HK-2 (cell line): ENCODE data around the gene CCNY.
"Not testable (repeated sequence)": the region's sequence is repeated elsewhere in the genome, so short reads cannot be mapped to it uniquely, and the experiment has no call there.

Experiments used
- DNase-seq: peaks from one replicate; pipeline ENCODE4 v3.0.0-alpha.2; 2018; ENCODE audit not compliant: unreplicated experiment

The CCNY gene

DNA sequence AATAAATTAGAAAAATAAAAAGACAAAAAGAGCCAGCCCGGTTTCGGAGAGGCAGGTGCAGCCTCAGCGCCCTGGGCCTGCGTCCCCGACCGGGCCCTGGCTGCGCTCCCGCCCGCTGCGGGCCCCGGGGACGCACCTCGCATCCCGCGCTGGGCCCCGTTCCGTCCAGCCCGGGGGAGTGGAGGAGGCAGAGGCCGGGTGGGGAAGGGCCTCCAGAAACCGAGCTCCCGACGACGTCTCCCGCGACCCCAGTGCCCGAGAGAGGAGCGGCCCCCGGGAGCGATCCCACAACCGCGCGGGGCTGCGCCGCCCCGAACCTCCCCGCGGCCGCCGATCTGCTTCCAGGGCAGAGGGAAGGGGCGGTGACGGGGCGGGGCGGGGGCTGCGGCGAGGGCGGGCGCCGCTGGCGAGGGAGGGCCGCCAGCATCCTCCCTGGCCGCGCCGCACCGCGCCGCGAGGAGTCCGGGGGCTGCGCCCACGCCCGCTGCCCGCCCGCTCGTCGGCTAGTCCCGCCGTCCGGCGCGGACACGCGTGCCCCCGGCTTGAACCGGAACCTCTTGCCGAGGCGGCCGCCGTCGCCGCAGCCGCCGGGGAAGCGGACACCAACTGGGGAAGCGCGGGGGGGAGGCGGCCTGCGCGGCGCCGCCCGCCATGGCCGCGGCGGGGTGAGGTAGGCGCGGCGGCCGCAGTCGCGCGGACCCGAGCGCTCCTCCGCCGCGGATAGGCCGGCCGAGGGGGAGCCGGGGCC, at the start of gene CCNY:
CCNY (plus strand) TSS at position 426 of the 748 bp plus-strand sequence. CDS start 545 bp downstream, outside the sequence.
- peak; percentile 67 for DNase-seq

- no peak for DNase-seq
Measured at GRCh38 chr10:35289198-35289597, 47.1 kb upstream of the CCNY start.

DNA sequence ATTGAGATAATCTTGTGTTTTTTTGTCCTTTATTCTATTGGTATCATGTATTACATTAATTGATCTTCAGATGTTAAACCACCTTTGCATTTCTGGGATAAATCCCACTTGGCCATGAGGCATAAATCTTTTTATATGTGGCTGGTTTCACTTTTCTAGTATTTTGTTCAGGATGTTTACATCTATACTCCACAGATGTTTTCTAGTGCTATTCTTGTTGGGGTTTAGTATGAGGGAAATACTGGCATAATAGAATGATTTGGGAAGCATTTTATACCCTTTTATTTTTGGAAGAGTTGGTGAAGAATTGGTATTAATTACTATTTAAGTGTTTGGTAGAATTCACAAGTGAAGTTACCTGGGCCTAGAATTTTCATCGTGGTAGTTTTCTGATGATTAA, 41.8 kb upstream of the CCNY start:
- DNase-seq: no peak

DNA sequence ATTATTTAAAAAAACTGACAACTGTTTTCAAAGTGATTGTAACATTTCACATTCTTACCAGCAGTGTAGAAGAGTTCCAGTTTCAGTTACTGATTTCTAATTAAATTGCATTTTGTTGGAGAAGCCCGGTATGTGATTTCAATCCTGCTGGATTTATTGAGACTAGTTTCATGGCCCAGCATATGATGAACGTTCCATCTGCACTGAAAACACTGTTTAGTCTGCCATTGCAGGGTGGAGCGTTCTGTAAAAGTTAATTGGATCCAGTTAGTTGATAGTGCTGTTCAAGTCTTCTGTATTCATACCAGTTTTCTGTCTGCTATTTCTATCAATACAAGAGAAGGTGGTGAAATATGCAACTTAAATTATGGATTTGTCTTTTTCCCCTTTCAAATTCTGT, 37.3 kb upstream of the CCNY start:
- no peak for DNase-seq

DNA sequence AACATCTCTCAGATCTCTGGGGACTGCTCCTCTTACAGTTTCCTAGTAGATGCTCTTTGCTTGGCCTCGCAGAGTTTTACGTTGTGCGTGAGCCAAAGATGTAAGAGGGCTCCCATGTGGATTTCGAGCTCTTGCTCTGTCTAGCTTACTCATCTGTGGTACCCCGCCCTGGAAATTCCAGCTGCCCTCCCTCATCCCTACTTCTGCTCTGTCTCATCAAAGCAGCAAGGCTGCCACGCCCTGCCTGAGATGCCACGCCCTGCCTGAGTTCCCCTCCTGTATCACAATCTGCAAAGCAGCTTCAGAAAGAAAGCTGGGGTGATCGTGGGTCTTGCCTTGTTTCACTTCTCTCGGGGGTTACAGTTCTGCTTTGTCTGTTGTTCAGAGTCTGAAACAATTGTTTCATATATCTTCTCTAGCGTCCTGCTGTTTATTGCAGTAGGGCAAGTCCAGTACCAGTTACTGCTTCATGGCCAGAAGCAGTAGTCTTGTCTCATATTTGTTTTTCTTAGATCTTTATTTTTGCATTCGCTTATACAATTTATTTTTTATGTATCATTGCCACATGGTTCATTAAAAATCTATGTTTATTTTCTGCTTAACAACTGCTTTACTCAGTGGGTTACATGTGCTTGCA, 36.1 kb upstream of the CCNY start:
- no peak for DNase-seq

DNA sequence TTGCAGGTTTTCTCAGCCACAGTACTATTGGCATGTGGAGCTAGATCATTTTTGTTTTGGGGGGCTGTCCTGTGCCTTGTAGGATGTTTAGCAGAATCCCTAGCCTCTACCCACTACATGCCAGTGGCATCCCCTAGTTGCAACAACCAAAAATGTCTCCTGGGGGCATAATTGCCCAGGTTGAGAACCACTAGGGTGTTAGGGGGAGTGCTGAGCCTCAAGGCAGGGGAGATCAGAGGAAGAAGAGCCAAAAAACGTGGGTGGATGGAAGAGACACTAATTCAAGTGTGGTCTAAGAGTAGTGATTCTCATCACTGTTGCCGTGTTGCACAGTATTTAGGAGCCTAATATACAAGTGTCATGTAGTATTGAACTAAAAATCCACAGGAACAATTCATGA, 31.7 kb upstream of the CCNY start:
- no peak for DNase-seq

DNA sequence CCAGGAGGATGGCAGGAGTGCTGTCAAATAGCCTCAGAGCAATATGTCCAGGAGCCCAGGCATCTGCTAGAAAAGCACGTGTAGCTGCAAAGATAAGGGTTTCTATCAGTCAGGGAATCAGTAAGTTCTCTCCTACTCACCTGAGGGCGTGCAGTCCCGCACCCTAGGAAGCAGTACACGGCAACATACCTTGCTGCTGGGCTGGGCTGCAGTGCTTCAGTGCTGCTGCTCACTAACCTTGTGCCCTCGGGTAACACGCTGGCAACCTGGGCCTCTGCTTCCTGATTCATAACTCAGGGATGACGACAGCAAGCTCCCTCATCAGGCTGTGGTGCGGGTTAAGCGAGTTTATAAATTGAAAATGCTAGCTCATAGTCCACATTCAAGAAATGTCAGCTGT, 29.5 kb upstream of the CCNY start:
- no peak for DNase-seq

- DNase-seq: no peak
Measured at GRCh38 chr10:35307297-35307696, 29.0 kb upstream of the CCNY start.

DNA sequence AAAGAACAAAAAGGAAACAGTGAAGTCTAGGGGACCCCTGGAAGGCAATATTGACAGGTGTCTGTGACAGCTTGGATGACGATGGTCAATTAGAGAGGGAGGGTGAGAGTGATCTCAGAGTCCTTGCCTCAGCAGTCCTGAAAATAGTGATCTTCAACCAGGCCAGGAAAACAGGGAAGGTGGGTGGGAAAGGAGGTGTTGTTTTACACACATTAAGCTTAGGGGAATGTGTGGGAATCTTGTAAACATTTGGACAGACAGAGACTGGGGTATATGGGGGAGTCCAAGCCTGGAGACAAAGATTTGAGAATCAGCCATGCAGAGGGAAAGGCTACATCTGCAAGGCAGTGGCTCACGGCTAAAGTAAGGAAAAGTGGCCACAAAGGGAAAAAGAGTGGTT, 27.5 kb upstream of the CCNY start:
- DNase-seq: no peak

- not testable (repeated sequence) for DNase-seq
Measured at GRCh38 chr10:35314142-35314541, 22.2 kb upstream of the CCNY start.

GRCh38 chr10:35315235-35315634, 21.1 kb upstream of the CCNY start:
- DNase-seq: not testable (repeated sequence)

- no peak for DNase-seq
Measured at GRCh38 chr10:35316218-35316967, 19.9 kb upstream of the CCNY start.

DNA sequence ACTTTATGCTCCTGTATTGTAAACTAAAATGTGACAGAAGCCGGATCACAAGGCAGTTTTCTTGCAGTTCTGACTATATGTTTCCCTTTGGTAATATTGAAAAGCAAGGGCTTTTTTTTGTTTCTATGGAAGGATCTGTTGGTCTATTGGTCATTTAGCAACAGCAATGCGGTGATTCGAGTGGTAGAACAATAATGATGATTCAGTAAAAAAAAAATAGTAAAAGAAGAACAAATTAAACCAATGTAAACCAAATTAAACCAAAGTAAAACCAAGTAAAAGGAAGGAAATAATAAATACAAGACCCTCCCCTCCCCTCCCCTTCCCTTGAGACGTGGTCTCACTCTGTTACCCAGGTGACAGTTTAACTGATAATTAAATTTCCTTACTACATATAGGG, 17.8 kb upstream of the CCNY start:
- no peak for DNase-seq

- DNase-seq: no peak
Measured at GRCh38 chr10:35320341-35320740, 16.0 kb upstream of the CCNY start.

GRCh38 chr10:35322636-35323035, 13.7 kb upstream of the CCNY start:
- DNase-seq: no peak

GRCh38 chr10:35324196-35324595, 12.1 kb upstream of the CCNY start:
- no peak for DNase-seq

GRCh38 chr10:35326466-35327235, 9.7 kb upstream of the CCNY start:
- no peak for DNase-seq

DNA sequence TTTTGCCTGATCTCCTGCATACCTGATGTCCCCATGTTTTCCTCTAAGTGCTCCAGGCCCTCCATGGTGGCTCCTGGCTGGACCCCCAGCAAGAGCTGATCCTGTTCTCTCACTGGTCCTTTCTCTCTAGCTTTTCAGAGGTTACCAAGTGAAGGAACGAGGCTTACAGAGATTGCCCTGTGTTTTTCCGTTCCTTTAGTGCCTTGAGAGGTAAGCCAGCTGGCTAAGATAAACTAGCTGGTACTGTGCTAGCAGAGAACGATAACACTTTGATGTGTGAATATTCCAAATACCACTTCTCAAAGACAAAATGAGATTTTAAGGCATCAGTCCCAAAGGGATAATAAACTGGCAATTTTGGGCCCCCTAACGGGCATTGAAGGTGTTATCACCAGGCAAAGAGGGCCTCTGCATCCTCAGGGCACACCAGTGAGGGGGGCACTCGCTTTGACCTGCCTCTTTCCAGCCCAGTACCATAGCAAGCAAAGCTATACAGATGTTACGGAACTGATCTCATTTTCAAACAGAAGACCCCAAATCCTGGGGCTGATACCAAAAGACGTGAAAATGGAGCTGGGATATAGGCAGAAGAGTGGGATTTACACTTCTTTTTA, 8.4 kb upstream of the CCNY start:
- DNase-seq: no peak

DNA sequence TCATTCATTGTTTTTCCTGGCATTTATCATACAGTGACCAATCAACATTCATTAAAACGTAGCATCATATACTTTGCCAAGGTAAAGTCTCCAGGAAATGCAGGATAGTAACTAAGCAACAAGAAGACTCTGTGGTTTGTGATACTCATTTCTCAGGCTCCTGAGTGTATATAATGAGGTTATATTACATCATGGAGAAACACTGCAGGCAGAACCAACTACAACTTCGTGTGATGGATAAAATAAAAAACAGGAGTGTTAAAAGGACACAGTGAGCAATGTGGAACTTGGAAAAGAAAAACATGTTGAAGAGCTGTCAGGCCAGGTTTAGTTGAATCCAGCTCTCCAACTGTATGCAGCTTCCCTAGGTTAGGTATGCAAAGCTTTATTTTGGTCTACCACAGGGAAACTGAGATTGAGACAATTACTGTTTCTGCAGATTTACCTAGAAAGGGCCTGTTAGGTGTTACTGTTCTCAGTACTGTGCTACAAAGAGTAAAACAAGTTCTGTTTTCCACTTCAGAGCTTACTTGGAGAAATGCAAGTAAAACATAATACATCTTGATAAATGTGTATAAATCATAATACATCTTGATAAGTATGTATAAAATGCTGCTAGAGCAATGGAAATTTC, 7.8 kb upstream of the CCNY start:
- DNase-seq: no peak

- no peak for DNase-seq
Measured at GRCh38 chr10:35329520-35329919, 6.8 kb upstream of the CCNY start.
